SK-N-SH treated with all-trans-retinoic acid at 6 μM for 48 hours (cell line): ENCODE measurements around the gene IL24.

Source experiments
- ATAC-seq: fragments of 200-7000 bp; cut with Tn5 transposase; 3 replicates; pipeline ENCODE4 v1.9.1; 2020; ENCODE audit warnings: mild to moderate bottlenecking, moderate library complexity
- ARNTL ChIP-seq: fragments of 450-650 bp; formaldehyde crosslinking; IDR thresholded peaks from 2 replicates; pipeline ENCODE4 v1.5.0; 2020; ENCODE audit warnings: low read depth, mild to moderate bottlenecking, moderate library complexity, borderline replicate concordance
- BACH2 ChIP-seq: fragments of 250-450 bp; sonication (Bioruptor Pico); IDR thresholded peaks from 2 replicates; pipeline ENCODE4 v1.9.0; 2021; ENCODE audit warnings: mild to moderate bottlenecking, borderline replicate concordance
- CSDC2 ChIP-seq: fragments of 250-450 bp; sonication (Bioruptor Pico); IDR thresholded peaks from 2 replicates; pipeline ENCODE4 v1.5.0; 2020; ENCODE audit warnings: mild to moderate bottlenecking, moderate library complexity
- CSRNP3 ChIP-seq: fragments of 250-450 bp; sonication (Bioruptor Pico); IDR thresholded peaks from 2 replicates; pipeline ENCODE4 v1.5.1; 2021; ENCODE audit warnings: mild to moderate bottlenecking, moderate library complexity
- ESRRG ChIP-seq: fragments of 250-450 bp; sonication (Bioruptor Pico); IDR thresholded peaks from 2 replicates; pipeline ENCODE4 v1.6.1; 2021; ENCODE audit warnings: mild to moderate bottlenecking
- GLIS3 ChIP-seq: fragments of 250-450 bp; sonication (Bioruptor Pico); IDR thresholded peaks from 2 replicates; pipeline ENCODE4 v1.5.0; 2020; ENCODE audit warnings: mild to moderate bottlenecking, moderate library complexity
- ISL1 ChIP-seq: fragments of 250-450 bp; sonication (Bioruptor Pico); IDR thresholded peaks from 2 replicates; pipeline ENCODE4 v2.1.2; 2022; ENCODE audit warnings: mild to moderate bottlenecking, moderate library complexity
- OSR1 ChIP-seq: fragments of 250-450 bp; sonication (Bioruptor Pico); IDR thresholded peaks from 2 replicates; pipeline ENCODE4 v1.8.0; 2022; ENCODE audit warnings: moderate library complexity, mild to moderate bottlenecking, inconsistent platforms
- PPARA ChIP-seq: fragments of 250-450 bp; sonication (Bioruptor Pico); IDR thresholded peaks from 2 replicates; pipeline ENCODE4 v1.5.0; 2020; ENCODE audit warnings: mild to moderate bottlenecking, borderline replicate concordance
- RARB ChIP-seq: fragments of 250-450 bp; sonication (Bioruptor Pico); IDR thresholded peaks from 2 replicates; pipeline ENCODE4 v1.8.0; 2021; ENCODE audit warnings: mild to moderate bottlenecking, moderate library complexity
- SNAI2 ChIP-seq: fragments of 250-450 bp; sonication (Bioruptor Pico); IDR thresholded peaks from 2 replicates; pipeline ENCODE4 v1.5.0; 2020; ENCODE audit warnings: mild to moderate bottlenecking, moderate library complexity
- TCF4 ChIP-seq: fragments of 250-450 bp; sonication (Bioruptor Pico); IDR thresholded peaks from 2 replicates; pipeline ENCODE4 v1.8.0; 2021; ENCODE audit warnings: mild to moderate bottlenecking, moderate library complexity, borderline replicate concordance
- TOX ChIP-seq: fragments of 250-450 bp; sonication (Bioruptor Pico); IDR thresholded peaks from 2 replicates; pipeline ENCODE4 v1.8.0; 2021; ENCODE audit warnings: mild to moderate bottlenecking, moderate library complexity, borderline replicate concordance
- TSHZ2 ChIP-seq: fragments of 250-450 bp; sonication (Bioruptor Pico); IDR thresholded peaks from 2 replicates; pipeline ENCODE4 v1.5.0; 2020; ENCODE audit warnings: mild to moderate bottlenecking, moderate library complexity
- ZC3H10 ChIP-seq: fragments of 250-450 bp; sonication (Bioruptor Pico); IDR thresholded peaks from 2 replicates; pipeline ENCODE4 v1.5.1; 2021; ENCODE audit warnings: mild to moderate bottlenecking, moderate library complexity
- ZFP3 ChIP-seq: fragments of 250-450 bp; sonication (Bioruptor Pico); IDR thresholded peaks from 2 replicates; pipeline ENCODE4 v1.5.0; 2020; ENCODE audit warnings: mild to moderate bottlenecking, moderate library complexity
- ZFP30 ChIP-seq: fragments of 450-650 bp; formaldehyde crosslinking; IDR thresholded peaks from 2 replicates; pipeline ENCODE4 v1.5.0; 2022; ENCODE audit warnings: mild to moderate bottlenecking, moderate library complexity
- ZNF565 ChIP-seq: fragments of 450-650 bp; formaldehyde crosslinking; conservative IDR thresholded peaks from 2 replicates; pipeline ENCODE4 v1.5.0; 2020; ENCODE audit warnings: low read depth, mild to moderate bottlenecking, moderate library complexity
- ZNF70 ChIP-seq: fragments of 450-650 bp; formaldehyde crosslinking; IDR thresholded peaks from 2 replicates; pipeline ENCODE4 v1.5.0; 2020; ENCODE audit warnings: mild to moderate bottlenecking, moderate library complexity
- ZNF8 ChIP-seq: fragments of 450-650 bp; formaldehyde crosslinking; IDR thresholded peaks from 2 replicates; pipeline ENCODE4 v1.5.0; 2020; ENCODE audit warnings: mild to moderate bottlenecking, moderate library complexity
- TF ChIP-seq, protein P1 (sequence below): fragments of 250-450 bp; sonication (Bioruptor Pico); IDR thresholded peaks from 2 replicates; pipeline ENCODE4 v1.8.0; 2021; ENCODE audit warnings: low read depth, mild to moderate bottlenecking, moderate library complexity, borderline replicate concordance
- TF ChIP-seq, protein P2 (sequence below): fragments of 250-450 bp; sonication (Bioruptor Pico); IDR thresholded peaks from 2 replicates; pipeline ENCODE4 v1.8.0; 2020; ENCODE audit warnings: mild to moderate bottlenecking, moderate library complexity, borderline replicate concordance
- TF ChIP-seq, protein P3 (sequence below): fragments of 250-450 bp; sonication (Bioruptor Pico); IDR thresholded peaks from 2 replicates; pipeline ENCODE4 v1.5.1; 2020; ENCODE audit warnings: low read depth, mild to moderate bottlenecking, moderate library complexity

Gene IL24

GRCh38 chr1:206915030-206915735 is 17.9 kb downstream of the IL24 start:
- no peak for ATAC-seq
- TF ChIP-seq CSDC2 (no peak), GLIS3 (CRISPR knock-in tag) (no peak), ZFP30 (CRISPR knock-in tag) (no peak), ZNF565 (no peak), BACH2 (CRISPR knock-in tag) (no peak), TCF4 (CRISPR knock-in tag) (no peak), TOX (no peak), ZNF70 (no peak), ZC3H10 (no peak), RARB (no peak)
- TF ChIP-seq, protein P1, sequence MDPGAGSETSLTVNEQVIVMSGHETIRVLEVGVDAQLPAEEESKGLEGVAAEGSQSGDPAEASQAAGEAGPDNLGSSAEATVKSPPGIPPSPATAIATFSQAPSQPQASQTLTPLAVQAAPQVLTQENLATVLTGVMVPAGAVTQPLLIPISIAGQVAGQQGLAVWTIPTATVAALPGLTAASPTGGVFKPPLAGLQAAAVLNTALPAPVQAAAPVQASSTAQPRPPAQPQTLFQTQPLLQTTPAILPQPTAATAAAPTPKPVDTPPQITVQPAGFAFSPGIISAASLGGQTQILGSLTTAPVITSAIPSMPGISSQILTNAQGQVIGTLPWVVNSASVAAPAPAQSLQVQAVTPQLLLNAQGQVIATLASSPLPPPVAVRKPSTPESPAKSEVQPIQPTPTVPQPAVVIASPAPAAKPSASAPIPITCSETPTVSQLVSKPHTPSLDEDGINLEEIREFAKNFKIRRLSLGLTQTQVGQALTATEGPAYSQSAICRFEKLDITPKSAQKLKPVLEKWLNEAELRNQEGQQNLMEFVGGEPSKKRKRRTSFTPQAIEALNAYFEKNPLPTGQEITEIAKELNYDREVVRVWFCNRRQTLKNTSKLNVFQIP (CRISPR knock-in tag): no peak
- TF ChIP-seq, all 23 proteins: peak for 0

GRCh38 chr1:206916000-206916709 is 18.9 kb downstream of the IL24 start:
- TF ChIP-seq, protein P2, sequence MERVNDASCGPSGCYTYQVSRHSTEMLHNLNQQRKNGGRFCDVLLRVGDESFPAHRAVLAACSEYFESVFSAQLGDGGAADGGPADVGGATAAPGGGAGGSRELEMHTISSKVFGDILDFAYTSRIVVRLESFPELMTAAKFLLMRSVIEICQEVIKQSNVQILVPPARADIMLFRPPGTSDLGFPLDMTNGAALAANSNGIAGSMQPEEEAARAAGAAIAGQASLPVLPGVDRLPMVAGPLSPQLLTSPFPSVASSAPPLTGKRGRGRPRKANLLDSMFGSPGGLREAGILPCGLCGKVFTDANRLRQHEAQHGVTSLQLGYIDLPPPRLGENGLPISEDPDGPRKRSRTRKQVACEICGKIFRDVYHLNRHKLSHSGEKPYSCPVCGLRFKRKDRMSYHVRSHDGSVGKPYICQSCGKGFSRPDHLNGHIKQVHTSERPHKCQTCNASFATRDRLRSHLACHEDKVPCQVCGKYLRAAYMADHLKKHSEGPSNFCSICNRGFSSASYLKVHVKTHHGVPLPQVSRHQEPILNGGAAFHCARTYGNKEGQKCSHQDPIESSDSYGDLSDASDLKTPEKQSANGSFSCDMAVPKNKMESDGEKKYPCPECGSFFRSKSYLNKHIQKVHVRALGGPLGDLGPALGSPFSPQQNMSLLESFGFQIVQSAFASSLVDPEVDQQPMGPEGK (CRISPR knock-in tag): no peak
- TF ChIP-seq ZFP30 (CRISPR knock-in tag): no peak
- no peak for TF ChIP-seq ZNF70
- no peak for TF ChIP-seq GLIS3 (CRISPR knock-in tag)
- no peak for TF ChIP-seq ZFP3 (CRISPR knock-in tag)
- no peak for TF ChIP-seq SNAI2
- TF ChIP-seq ZNF8: no peak
- TF ChIP-seq ISL1 (CRISPR knock-in tag): no peak
- no peak for TF ChIP-seq ESRRG (CRISPR knock-in tag)
- TF ChIP-seq PPARA (CRISPR knock-in tag): no peak
- TF ChIP-seq ZC3H10: no peak
- no peak for TF ChIP-seq TCF4 (CRISPR knock-in tag)
- no peak for TF ChIP-seq OSR1 (CRISPR knock-in tag)
- TF ChIP-seq ARNTL (CRISPR knock-in tag): no peak
- no peak for ATAC-seq

DNA sequence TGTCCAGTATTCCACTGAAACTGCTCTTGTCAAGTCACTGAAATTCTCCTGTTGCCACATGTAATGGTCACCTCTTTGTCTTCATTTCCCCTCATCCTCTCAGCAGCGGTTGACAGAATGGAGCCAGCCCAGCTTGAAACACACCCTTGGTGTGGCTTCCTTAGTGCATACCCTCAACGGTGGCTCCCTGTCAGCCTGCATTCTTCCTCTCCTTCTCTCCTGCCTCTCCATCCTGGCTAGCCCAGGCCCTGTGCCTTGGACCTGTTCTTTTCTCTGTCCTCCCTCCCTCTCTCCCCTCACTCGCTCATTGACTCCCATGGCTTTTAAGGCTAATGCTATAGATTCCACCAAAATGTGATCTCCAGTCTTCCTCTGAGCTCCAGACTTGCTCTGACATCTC is 20.8 kb downstream of the IL24 start:
- TF ChIP-seq OSR1 (CRISPR knock-in tag) (no peak), ISL1 (CRISPR knock-in tag) (no peak), BACH2 (CRISPR knock-in tag) (no peak), ZNF8 (no peak), SNAI2 (no peak), RARB (no peak), PPARA (CRISPR knock-in tag) (no peak)
- ATAC-seq: no peak

DNA sequence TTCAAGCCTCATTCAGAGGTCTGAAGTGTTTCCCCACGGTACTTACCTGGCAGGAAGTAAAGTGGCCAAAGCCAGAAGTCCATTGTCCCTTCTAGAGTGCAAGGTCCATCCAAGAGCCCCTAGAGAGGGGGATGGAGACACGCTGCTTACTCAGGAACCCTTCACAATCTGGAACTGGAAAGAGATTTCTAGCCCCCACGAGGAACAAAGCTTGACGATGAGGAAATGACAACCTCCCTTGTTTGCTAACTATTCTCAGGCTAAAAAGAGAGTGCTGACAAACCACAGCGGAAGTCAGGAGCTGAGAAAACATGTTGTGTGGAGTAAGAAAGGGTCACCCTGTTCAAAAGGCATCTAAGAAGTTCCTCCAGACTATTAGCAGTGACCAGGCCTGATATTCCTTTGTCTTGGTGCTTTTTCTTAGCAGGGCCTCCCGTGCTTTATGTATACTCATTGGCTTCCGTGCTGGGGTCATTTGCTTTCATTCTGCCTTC is 24.6 kb downstream of the IL24 start, which contains the start of gene FCMR:
Gene FCMR, minus strand, starts transcription at position 170 of the 494 bp plus-strand sequence. Its CDS starts 87 bp downstream, at position 83.
- no peak for ATAC-seq
- TF ChIP-seq ZNF70: no peak
- no peak for TF ChIP-seq TSHZ2
- TF ChIP-seq ZFP30 (CRISPR knock-in tag): no peak
- TF ChIP-seq, protein P2 (CRISPR knock-in tag): no peak
- no peak for TF ChIP-seq CSRNP3 (CRISPR knock-in tag)
- no peak for TF ChIP-seq ZNF8
- TF ChIP-seq ARNTL (CRISPR knock-in tag): no peak
- TF ChIP-seq, protein P3, sequence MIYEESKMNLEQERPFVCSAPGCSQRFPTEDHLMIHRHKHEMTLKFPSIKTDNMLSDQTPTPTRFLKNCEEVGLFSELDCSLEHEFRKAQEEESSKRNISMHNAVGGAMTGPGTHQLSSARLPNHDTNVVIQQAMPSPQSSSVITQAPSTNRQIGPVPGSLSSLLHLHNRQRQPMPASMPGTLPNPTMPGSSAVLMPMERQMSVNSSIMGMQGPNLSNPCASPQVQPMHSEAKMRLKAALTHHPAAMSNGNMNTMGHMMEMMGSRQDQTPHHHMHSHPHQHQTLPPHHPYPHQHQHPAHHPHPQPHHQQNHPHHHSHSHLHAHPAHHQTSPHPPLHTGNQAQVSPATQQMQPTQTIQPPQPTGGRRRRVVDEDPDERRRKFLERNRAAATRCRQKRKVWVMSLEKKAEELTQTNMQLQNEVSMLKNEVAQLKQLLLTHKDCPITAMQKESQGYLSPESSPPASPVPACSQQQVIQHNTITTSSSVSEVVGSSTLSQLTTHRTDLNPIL (CRISPR knock-in tag): no peak
- TF ChIP-seq ZC3H10: no peak
